ENCODE measurements around the gene ITPRID2.

ITPRID2 gene

DNA sequence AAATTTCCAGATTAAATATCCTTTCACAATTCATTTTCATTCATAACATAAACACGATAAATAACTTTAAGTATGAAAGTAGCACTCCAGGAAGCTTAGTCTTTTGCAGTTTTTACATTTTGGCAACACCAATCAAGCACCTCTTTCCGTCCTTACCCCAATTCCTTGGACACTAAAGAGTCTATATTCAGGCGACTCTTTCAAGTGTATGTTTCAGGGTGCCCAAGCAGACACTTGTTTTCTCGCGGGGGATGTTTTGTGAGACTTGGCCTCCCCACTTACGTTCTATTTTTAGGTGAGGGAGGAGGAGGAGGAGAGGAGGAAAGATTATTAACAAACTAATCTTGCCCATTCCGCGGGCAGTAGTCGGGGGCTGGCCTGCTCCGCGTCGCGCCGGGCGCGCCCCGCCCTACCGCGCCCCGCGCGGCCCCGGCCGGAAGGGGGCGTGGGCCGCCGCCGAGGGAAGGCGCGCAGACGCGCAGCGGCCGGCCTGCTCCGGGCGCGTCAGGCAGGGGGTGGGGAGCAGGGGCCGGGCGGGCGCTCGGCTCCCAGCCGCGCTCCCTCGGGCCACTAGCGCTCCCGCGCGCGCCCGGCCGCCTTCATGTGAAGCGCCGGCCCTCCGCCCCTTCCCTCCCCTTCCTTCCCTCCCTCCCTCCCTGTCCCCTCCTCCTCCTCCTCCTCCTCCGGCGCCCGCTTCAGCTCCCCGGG is at the start of gene ITPRID2:
Gene ITPRID2, plus strand, starts transcription at position 473 of the 708 bp plus-strand sequence. CDS start 337 bp downstream, outside the sequence.
- TF ChIP-seq, protein P1, sequence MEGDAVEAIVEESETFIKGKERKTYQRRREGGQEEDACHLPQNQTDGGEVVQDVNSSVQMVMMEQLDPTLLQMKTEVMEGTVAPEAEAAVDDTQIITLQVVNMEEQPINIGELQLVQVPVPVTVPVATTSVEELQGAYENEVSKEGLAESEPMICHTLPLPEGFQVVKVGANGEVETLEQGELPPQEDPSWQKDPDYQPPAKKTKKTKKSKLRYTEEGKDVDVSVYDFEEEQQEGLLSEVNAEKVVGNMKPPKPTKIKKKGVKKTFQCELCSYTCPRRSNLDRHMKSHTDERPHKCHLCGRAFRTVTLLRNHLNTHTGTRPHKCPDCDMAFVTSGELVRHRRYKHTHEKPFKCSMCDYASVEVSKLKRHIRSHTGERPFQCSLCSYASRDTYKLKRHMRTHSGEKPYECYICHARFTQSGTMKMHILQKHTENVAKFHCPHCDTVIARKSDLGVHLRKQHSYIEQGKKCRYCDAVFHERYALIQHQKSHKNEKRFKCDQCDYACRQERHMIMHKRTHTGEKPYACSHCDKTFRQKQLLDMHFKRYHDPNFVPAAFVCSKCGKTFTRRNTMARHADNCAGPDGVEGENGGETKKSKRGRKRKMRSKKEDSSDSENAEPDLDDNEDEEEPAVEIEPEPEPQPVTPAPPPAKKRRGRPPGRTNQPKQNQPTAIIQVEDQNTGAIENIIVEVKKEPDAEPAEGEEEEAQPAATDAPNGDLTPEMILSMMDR (conservative IDR thresholded peaks at IDR 0.05; ENCODE audit: control insufficient read depth, insufficient read depth, low read depth, low read length): no peak
- peak; percentile 82 for DNase-seq (ENCODE audit: low read depth)
- peak within 1 kb of the TSS; percentile 84 for H3K4me3 ChIP-seq (ENCODE audit: control insufficient read depth, low read depth, low read length)

DNA sequence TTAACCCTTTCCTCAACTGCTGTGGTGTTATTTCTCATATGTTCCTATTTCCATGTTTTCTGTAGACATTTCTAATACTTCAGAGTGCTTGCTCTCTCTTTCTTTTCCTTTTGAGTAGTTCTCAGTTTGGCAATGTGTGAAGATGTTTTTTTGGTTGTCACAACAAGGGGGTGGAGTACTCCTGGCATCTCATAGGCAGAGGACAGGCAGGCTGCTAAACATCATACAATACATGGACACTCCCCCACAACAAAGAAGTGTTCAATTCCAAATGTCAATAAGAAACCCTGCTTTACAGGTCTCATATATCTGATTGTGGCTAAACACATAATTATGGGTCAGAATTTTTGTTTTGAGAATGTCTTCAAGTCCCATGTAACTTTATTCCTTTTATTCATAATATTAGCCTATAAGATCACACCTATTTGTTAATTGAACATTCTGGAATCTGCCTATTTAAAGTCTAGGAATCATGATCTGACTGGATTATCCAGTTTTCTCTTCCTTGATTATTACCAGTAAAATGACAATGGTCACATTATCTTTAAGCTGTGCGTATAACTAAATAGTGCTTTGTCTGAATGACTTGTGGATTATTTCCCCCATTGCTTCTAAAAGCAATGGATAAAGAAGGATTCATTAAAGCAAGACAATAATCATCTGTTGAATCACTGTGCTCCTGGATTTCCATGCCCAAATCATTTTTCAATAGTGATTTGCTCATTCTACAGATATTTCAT is 46.8 kb upstream of the ITPRID2 start:
- TF ChIP-seq, protein P1 (conservative IDR thresholded peaks at IDR 0.05; ENCODE audit: control insufficient read depth, insufficient read depth, low read depth, low read length): no peak
- DNase-seq (ENCODE audit: low read depth): no peak
- H3K4me3 ChIP-seq (ENCODE audit: control insufficient read depth, low read depth, low read length): no peak overlapping the region

DNA sequence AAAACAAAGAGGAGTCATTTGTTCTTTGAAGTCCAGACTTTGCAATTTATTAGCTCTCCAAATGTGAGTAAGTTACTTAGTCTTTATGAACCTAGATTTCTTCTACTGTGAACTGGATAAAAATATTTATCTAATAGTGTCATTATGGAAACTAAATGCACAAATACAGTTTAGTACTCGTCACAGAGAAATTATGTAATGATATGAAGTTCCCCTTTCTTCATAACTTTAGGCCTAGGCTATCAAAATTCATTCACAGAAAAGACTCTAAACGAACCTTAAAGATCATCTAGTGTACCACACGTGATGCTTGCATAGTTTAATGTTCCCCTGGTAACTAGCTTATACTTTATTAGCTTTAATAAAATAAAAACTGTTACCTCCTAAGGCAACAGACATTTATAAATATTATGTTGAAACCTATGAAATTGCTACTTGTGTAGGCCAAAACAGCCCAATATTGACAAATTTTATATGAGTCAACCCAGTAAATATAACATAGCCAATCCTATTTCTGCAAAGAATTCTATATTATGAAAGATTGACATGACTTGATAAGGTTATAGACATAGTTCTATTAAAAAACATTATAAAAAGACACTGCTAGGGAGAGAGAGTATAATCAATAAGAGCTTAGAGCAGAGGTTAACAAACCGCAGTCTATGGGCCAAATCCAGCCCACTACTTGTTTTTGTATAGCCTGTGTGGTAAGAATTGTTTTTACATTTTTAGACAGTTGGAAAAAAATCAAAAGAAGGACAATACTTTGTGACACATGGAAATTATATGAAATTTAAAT is 44.9 kb upstream of the ITPRID2 start:
- DNase-seq (ENCODE audit: low read depth): no peak
- TF ChIP-seq, protein P1 (conservative IDR thresholded peaks at IDR 0.05; ENCODE audit: control insufficient read depth, insufficient read depth, low read depth, low read length): no peak
- no peak overlapping the region for H3K4me3 ChIP-seq (ENCODE audit: control insufficient read depth, low read depth, low read length)

DNA sequence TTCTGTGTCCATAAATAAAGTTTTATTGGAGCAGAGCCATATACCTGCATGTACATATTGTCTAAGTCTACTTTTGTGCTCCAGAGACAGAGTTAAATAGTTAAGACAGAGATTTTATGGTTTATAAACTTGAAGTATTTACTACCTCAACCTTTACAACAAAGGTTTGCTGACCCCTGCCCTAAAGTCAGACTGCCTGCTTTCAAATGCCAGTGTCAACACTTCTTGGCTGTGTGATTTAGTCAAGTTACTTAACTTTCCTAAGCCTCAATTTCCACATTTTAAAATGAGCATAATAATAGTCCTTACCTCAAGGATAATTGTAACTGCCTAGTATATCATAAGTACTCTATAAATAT is 44.4 kb upstream of the ITPRID2 start:
- TF ChIP-seq, protein P1 (conservative IDR thresholded peaks at IDR 0.05; ENCODE audit: control insufficient read depth, insufficient read depth, low read depth, low read length): no peak
- DNase-seq (ENCODE audit: low read depth): no peak
- H3K4me3 ChIP-seq (ENCODE audit: control insufficient read depth, low read depth, low read length): no peak overlapping the region

DNA sequence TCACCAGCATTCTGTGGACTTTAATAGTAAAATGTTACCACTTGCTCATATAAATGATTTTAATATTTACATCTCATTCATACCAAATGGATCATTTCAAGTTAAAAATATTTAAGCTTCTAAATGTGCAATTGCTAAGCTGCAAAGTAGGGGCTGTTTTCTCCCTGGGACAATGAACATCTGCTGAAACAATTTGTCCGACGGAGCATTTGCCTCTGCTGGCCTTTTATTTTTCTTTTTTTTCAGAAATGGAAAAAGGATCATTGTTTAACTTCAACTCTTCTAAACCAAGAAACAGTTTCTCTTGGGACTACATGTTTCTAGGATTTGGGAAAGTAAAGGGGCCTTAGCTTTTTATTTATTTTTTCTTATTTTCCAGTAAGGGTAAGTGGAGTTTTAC is 43.8 kb upstream of the ITPRID2 start:
- H3K4me3 ChIP-seq (ENCODE audit: control insufficient read depth, low read depth, low read length): no peak overlapping the region
- TF ChIP-seq, protein P1 (conservative IDR thresholded peaks at IDR 0.05; ENCODE audit: control insufficient read depth, insufficient read depth, low read depth, low read length): no peak
- DNase-seq (ENCODE audit: low read depth): no peak

DNA sequence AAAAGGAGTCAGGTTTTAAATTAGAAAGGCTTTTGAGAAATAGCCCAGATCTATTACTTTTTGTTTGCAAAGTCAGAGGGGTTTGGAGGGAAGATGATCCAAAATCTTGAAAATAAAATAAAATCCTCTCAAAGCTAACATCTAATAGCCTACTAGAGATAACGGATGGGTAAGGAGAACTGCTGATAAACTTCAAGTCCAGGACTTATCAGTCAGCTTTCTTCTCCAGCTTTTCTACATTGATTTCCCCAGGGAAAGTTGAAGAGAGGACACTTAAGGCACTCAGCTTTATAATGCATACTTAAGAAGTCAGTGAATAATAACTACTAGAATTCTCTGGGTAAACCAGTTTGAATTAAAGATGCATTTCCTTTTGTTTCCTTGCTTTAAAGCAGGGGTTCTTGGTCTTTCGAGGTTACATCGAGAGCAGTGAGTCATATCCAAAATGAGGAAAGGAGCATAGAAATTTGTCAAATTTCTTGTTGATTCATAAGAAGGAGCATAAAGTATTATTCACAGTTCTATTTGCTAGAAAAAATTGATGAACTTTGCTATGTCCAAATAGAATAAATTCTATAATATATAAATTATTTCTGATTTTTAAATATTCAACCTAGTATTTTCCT is 43.2 kb upstream of the ITPRID2 start:
- TF ChIP-seq, protein P1 (conservative IDR thresholded peaks at IDR 0.05; ENCODE audit: control insufficient read depth, insufficient read depth, low read depth, low read length): no peak
- H3K4me3 ChIP-seq (ENCODE audit: control insufficient read depth, low read depth, low read length): no peak overlapping the region
- DNase-seq (ENCODE audit: low read depth): peak; percentile 26
